Measurements from ENCODE around the gene ADM5.

Gene ADM5, protein sequence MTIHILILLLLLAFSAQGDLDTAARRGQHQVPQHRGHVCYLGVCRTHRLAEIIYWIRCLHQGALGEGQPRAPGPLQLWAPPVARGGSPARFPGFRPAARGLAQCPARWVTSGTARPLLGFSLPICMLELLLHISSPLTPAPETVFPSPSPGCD

GRCh38 chr19:49689133-49690078, at the start of gene ADM5:
Gene ADM5 (plus strand): TSS chr19:49689594. CDS start chr19:49689838, 244 bp downstream.
- no peak for DNase-seq (ENCODE audit: low read depth in 2 of 2)

DNA sequence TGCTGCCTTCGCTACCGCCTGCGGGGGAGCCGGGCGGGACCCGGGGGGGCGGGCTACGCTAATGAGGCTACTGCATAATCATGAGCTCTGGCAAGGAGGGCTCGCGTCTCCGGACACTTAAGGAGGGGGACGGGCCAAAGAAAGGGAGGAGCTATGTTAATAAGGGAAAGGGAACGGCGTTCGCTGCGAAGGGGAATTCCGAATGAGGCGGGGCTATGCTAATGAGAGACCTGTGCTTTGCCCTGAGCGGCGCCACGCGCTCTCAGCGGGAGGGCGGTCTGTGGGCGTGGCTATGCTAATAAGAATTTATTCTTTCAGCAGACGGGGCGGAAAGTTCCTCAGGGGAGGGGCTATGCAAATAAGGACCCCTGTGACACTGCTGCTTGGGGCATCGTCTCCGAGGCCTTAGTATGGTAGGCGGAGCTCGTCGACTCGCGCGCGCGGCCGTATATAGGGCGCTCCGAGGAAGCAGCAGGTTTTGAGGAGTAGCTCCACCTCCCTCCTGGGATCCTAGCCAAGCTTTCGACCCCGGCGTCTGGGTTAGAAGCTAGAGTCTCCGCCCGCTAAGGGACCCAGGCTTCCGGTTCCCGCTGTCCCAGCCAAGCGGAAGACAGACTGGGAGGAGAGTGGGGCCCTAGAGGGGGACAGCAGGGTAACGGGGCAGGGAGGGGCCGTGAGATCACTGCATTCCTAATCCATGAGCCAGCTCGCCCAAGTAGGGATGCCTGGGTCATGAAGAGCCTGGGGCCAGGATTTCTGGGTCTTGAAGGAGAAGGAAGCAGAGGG, 49.1 kb upstream of the ADM5 start, which contains the start of gene RRAS:
RRAS (minus strand) TSS at position 31 of the 786 bp plus-strand sequence. CDS start 45 bp downstream, outside the sequence.
- DNase-seq (ENCODE audit: low read depth in 2 of 2): peak; percentile 99

- peak; percentile 97 to 98 for DNase-seq (ENCODE audit: low read depth in 2 of 2)
Measured at GRCh38 chr19:49641688-49642491, 47.5 kb upstream of the ADM5 start, which contains the start of gene SCAF1. Gene SCAF1 (plus strand): TSS chr19:49642209. CDS start chr19:49645027, 2,818 bp downstream.

- DNase-seq (ENCODE audit: low read depth in 2 of 2): no peak
Measured at GRCh38 chr19:49642492-49643035, 46.8 kb upstream of the ADM5 start.

GRCh38 chr19:49643466-49643865, 45.9 kb upstream of the ADM5 start:
- no peak for DNase-seq (ENCODE audit: low read depth in 2 of 2)

DNA sequence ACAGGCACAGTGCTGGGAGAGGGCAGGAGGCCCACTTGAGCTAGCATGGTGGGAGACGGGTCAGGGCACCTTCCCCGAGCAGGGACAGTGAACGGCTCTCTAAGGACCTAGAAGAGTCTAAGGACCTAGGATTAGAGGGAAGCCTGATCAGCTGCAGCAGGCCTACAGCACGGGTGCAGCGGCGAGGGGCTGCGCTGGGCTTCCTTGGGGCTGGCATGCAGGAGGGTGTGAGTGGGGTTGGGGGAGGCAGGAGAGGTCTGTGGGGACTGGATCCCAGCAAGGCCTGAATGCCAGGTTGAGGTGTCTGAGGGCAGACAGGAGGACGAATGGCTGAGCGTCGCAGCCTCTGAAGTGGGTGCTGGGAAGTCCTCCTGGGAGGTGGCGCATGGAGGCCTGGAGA, 43.8 kb upstream of the ADM5 start:
- no peak for DNase-seq (ENCODE audit: low read depth in 2 of 2)

DNA sequence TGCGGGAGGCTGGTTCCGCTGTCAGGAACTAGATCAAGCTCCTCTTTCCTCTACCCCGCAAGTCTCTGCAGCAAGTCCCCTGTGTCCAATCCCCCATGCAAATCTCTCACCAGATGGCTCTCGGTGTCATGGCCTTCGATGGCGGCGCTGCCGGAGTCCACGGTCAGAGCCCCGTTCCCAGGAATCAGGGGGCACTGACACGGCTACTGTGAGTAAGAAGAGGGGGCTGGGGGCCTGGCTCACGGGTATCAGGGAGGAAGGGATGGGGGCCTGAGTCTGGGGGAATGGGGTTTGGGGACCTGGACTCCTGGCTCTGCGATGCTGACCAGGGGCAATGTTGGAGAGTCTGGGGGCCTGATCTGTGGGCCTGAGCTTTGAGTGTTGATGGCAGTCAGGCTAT, 43.4 kb upstream of the ADM5 start:
- no peak for DNase-seq (ENCODE audit: low read depth in 2 of 2)

DNA sequence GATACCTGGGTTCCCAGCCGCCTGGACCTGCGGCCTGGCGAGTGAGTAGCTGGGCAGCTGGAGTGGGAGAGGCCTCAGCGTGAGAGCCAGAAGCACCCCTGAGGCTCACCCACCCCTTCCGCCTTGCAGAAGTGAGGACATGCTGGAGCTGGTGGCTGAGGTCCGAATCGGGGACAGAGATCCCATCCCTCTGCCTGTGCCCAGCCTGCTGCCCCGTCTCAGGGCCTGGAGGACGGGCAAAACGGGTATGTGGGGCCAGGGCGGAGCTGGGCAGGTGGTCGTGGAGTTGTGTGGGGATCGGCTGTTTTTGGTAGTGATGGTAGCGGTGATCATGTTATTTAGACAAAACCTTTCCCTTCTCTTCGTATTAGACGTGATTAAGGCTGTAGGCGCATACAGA, 42.8 kb upstream of the ADM5 start:
- no peak for DNase-seq (ENCODE audit: low read depth in 2 of 2)

DNA sequence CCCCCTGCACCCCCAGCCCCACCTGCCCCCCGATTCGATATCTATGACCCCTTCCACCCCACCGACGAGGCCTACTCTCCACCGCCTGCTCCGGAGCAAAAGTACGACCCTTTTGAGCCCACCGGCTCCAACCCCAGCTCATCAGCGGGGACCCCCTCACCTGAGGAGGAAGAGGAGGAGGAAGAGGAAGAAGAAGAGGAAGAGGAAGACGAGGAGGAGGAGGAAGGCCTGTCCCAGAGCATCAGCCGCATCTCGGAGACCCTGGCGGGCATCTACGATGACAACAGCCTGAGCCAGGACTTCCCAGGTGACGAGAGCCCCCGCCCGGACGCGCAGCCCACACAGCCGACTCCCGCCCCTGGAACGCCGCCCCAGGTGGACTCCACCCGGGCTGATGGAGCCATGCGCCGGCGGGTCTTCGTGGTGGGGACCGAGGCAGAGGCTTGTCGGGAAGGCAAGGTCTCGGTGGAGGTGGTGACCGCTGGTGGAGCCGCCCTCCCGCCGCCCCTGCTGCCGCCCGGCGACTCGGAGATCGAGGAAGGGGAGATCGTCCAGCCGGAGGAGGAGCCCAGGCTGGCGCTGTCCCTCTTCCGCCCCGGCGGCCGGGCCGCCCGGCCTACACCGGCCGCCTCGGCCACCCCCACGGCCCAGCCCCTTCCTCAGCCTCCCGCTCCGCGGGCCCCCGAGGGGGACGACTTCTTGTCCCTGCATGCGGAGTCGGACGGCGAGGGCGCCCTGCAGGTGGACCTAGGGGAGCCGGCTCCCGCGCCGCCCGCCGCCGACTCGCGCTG, 38.2 kb upstream of the ADM5 start:
- DNase-seq (ENCODE audit: low read depth in 2 of 2): no peak

GRCh38 chr19:49651820-49652550, 37.4 kb upstream of the ADM5 start:
- no peak for DNase-seq (ENCODE audit: low read depth in 2 of 2)

GRCh38 chr19:49652551-49653465, 36.6 kb upstream of the ADM5 start:
- DNase-seq (ENCODE audit: low read depth in 2 of 2): no peak

GRCh38 chr19:49653466-49653806, 36.0 kb upstream of the ADM5 start:
- DNase-seq (ENCODE audit: low read depth in 2 of 2): no peak

DNA sequence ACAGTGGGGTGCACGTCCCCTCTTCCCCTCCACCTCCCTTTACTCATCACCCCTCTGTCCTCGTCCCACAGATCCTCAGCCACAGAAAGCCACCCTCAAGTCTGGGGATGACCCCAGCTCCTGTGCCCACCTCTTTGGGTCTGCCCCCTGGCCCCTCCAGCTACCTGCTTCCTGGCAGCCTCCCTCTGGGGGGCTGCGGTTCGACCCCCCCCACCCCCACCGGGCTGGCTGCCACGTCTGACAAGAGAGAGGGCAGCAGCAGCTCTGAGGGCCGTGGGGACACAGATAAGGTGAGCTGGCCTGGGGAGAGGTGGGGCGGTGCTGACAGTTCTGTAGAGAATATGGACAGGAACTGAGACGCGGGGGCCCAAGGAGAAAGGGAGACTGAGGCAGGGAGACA, 34.8 kb upstream of the ADM5 start:
- DNase-seq (ENCODE audit: low read depth in 2 of 2): no peak

DNA sequence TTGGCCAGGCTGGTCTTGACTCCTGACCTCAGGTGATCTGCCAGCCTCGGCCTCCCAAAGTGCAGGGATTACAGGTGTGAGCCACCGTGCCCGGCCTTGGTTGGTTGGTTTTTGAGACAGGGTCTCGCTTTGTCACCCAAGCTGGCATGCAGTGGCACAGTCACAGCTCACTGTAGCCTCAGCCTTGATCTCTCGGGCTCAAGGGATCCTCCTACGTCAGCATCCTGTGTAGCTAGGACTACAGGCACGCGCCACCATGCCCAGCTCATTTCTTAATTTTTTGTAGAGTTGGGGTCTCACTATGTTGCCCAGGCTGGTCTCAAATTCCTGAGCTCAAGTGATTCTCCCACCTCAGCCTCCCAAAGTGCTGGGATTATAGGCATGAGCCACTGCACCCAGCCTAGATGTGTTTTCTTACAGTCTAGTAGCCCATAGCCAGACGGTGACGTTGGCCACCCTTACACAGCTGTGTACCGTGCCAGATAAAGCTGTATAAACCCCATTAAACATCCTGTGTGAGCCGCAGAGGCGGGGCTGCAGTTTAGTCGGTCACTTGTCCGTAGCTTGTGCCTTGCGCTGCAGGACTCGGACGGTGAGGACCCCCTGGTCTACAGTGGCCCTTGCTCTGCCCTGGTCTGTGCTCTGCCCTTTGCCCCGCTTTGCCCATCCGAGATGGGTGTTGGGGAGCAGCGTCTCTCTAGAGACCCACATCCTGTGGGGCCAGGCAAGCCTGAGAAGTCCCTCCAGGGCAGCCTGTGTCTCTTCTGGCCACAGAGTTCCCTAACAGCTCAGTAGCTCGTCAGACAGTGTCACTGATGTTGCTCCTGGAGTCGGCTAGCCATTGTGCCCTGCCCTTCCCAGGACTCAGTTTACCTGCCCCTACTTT, 33.6 kb upstream of the ADM5 start:
- DNase-seq (ENCODE audit: low read depth in 2 of 2): no peak

DNA sequence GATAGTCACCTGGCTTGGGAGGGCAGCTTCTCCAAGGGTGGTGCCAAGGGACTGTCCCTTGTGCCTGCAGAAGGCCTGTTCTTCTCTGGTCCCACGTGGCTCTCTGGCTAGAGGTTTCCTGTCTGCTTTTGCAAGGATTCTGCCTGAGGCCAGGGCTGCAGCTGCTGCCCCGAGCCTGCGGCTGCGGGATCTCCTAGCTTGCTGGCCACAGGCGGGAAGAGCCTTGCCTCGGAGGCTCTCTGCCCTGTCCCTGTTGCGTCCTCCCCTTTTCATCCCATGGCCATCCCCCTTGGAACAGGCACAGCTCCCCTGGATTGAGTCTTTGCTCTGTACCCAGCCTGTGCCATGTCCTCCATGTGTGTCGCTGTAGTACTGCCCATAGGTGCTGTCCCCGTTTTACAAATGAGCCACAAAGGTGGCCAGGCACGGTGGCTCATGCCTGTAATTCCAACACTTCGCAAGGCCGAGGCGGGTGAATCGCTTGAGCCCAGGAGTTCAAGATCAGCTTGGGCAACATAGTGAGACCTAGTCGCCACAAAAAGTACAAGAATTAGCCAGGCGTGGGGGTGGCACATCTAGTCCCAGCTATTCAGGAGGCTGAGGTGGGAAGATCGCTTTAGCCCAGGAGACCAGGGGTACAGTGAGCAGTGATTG, 32.8 kb upstream of the ADM5 start:
- no peak for DNase-seq (ENCODE audit: low read depth in 2 of 2)

DNA sequence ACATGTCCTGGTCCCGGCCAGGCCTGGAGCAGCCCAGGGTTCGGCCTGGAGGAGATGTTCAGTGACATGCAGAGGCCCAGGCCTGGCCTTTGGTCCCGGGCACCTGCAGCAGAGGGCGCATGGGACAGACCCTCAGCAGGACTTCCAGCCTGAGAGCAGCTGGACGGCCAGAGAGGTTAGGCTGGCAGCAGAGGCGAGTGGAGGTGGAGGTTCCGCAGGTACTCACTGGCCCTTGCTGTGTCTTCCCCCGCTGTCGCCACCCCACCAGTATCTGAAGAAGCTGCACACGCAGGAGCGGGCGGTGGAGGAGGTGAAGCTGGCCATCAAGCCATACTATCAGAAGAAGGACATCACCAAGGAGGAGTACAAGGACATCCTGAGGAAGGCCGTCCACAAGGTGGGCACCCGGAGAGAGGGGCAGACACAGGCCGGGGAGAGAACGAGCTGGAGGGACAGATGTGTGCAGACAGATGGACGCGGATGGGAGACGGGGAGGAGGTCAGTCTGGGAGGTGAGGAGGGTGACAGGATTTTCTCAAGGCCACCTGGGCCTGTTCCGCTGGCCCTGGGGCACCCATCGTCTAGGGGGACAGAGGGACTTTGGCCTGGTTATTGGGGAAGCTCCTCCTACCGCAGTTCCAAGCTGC, 31.8 kb upstream of the ADM5 start:
- no peak for DNase-seq (ENCODE audit: low read depth in 2 of 2)

- DNase-seq (ENCODE audit: low read depth in 2 of 2): no peak
Measured at GRCh38 chr19:49658139-49658517, 31.3 kb upstream of the ADM5 start.
